Measurements from ENCODE around the gene G6PC2.
"Not testable (repeated sequence)": the region's sequence is repeated elsewhere in the genome, so short reads cannot be mapped to it uniquely, and the experiment has no call there.

GRCh38 chr2:168882163-168882562 is 18.9 kb upstream of the G6PC2 start:
- TF ChIP-seq, protein P1, sequence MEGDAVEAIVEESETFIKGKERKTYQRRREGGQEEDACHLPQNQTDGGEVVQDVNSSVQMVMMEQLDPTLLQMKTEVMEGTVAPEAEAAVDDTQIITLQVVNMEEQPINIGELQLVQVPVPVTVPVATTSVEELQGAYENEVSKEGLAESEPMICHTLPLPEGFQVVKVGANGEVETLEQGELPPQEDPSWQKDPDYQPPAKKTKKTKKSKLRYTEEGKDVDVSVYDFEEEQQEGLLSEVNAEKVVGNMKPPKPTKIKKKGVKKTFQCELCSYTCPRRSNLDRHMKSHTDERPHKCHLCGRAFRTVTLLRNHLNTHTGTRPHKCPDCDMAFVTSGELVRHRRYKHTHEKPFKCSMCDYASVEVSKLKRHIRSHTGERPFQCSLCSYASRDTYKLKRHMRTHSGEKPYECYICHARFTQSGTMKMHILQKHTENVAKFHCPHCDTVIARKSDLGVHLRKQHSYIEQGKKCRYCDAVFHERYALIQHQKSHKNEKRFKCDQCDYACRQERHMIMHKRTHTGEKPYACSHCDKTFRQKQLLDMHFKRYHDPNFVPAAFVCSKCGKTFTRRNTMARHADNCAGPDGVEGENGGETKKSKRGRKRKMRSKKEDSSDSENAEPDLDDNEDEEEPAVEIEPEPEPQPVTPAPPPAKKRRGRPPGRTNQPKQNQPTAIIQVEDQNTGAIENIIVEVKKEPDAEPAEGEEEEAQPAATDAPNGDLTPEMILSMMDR (IDR thresholded peaks at IDR 0.05) = not testable (repeated sequence)
- not testable (repeated sequence) for TF ChIP-seq EZH2 (IDR thresholded peaks at IDR 0.05; ENCODE audit: borderline replicate concordance, insufficient read depth, low read depth, low read length, poor library complexity, severe bottlenecking)
